GM18867 (cell line): ENCODE measurements around the gene HSDL1.

Experiments used
- ATAC-seq: cut with Tn5 transposase; IDR thresholded peaks from one replicate; pipeline ENCODE4 v1.9.1; 2021; ENCODE audit warnings: mild to moderate bottlenecking, moderate library complexity; ENCODE audit not compliant: unreplicated experiment

HSDL1 gene

GRCh38 chr16:84084570-84085270 is 60.3 kb downstream of the HSDL1 start:
- peak; percentile 52 for ATAC-seq

GRCh38 chr16:84082835-84083569 is 62.0 kb downstream of the HSDL1 start:
- no peak for ATAC-seq

GRCh38 chr16:84082110-84082509 is 62.9 kb downstream of the HSDL1 start:
- no peak for ATAC-seq

- no peak for ATAC-seq
Measured at GRCh38 chr16:84081446-84081989, 63.5 kb downstream of the HSDL1 start.

- no peak for ATAC-seq
Measured at GRCh38 chr16:84080813-84081212, 64.2 kb downstream of the HSDL1 start.

GRCh38 chr16:84080378-84080777 is 64.6 kb downstream of the HSDL1 start:
- no peak for ATAC-seq

GRCh38 chr16:84079664-84080063 is 65.3 kb downstream of the HSDL1 start:
- no peak for ATAC-seq

- ATAC-seq: no peak
Measured at GRCh38 chr16:84075376-84075775, 69.6 kb downstream of the HSDL1 start.

GRCh38 chr16:84074721-84075120 is 70.3 kb downstream of the HSDL1 start:
- no peak for ATAC-seq
